ENCODE measurements around the gene AVP. TPM values are rescaled to one million over a fixed set of nuclear protein-coding genes. Genes with fewer than 3 reads are reported as not detected.

Gene AVP
- polyA plus RNA-seq, 1 donor (not counting 4 experiments of a cell fraction or from before 2014, with no cell fraction given): not detected

DNA sequence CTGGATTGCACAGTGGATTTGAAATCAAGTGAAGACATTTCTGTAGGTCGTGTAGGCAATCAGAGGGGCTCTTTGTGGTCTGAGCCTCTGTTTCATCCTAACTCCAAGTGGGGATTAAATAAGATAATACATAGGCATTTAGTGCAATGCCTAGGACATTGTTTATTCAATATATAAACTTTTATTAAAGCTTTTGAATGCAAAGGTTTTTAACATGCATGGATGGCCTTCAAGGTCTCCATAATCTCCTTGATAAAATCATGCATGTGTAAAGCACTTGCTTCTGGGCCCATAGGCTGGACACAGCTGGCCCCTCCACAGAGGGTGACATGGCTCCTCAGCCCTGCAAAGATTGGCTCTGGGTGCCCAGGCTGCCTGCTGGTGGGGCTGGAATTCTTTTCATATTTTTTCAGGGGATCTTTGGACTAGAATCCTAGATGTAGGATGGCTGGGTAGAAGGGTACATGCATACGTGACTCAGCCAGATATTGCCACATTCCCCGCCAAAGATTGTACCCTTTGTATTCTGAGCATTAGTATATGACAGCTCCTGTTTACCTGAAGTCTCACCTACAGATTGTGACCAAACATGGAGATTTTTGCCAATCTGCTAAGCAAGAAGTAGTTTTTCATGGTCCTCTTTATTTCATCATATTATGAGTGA, 19.0 kb upstream of the AVP start:
- H4K20me1 ChIP-seq (ENCODE audit: control insufficient read depth, extremely low read depth, insufficient read depth, low read length): peaks cover 4% of the 10 kb centered on the region
- FAIRE-seq (no peak), DNase-seq (ENCODE audit: low read depth, low spot score) (no peak)
- H3K79me2 ChIP-seq (ENCODE audit: control insufficient read depth, insufficient read depth, low read length): no peaks in the 10 kb centered on the region
- dilution Hi-C loops (cut with MboI; ENCODE audit: extremely low pct_ligation_motif_present, low sequenced_read_pairs): no loop called here
- no peaks in the 10 kb centered on the region for H3K27me3 ChIP-seq (ENCODE audit: control insufficient read depth, extremely low read depth, insufficient read depth, low read length)
- no peaks in the 10 kb centered on the region for H3K9me3 ChIP-seq (ENCODE audit: control insufficient read depth, low read depth, low read length)
- H3K36me3 ChIP-seq (ENCODE audit: control insufficient read depth in 2 of 2, extremely low read depth in 1 of 2, insufficient read depth in 2 of 2, low read length in 2 of 2): peaks cover 0 to 3% of the 10 kb centered on the region in 2 experiments
- no peak overlapping the region for H3K4me2 ChIP-seq (ENCODE audit: control insufficient read depth, extremely low read depth, insufficient read depth, low read depth, low read length)
- H3K27ac ChIP-seq (ENCODE audit: control insufficient read depth, insufficient read depth, low read length): no peak overlapping the region
- no peaks in the 10 kb centered on the region for H3K4me1 ChIP-seq (ENCODE audit: control insufficient read depth, extremely low read depth, insufficient read depth, low read length)
- H3K4me3 ChIP-seq (ENCODE audit: control insufficient read depth in 2 of 3, extremely low read depth in 1 of 3, insufficient read depth in 2 of 3, low read depth in 1 of 3, low read length in 3 of 3): no peak overlapping the region
- TF ChIP-seq EZH2 (IDR thresholded peaks at IDR 0.05; ENCODE audit: low read length): no peak
- TF ChIP-seq, protein P1, sequence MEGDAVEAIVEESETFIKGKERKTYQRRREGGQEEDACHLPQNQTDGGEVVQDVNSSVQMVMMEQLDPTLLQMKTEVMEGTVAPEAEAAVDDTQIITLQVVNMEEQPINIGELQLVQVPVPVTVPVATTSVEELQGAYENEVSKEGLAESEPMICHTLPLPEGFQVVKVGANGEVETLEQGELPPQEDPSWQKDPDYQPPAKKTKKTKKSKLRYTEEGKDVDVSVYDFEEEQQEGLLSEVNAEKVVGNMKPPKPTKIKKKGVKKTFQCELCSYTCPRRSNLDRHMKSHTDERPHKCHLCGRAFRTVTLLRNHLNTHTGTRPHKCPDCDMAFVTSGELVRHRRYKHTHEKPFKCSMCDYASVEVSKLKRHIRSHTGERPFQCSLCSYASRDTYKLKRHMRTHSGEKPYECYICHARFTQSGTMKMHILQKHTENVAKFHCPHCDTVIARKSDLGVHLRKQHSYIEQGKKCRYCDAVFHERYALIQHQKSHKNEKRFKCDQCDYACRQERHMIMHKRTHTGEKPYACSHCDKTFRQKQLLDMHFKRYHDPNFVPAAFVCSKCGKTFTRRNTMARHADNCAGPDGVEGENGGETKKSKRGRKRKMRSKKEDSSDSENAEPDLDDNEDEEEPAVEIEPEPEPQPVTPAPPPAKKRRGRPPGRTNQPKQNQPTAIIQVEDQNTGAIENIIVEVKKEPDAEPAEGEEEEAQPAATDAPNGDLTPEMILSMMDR (optimal IDR thresholded peaks at IDR 0.05 in 1 of 3, IDR thresholded peaks at IDR 0.05 in 1 of 3, conservative IDR thresholded peaks at IDR 0.05 in 1 of 3; ENCODE audit: extremely low read depth in 1 of 3, insufficient read depth in 2 of 3, low read length in 3 of 3): no peak
- H3K9ac ChIP-seq (ENCODE audit: control insufficient read depth, extremely low read depth, insufficient read depth, low read length): no peak overlapping the region
- H2AFZ ChIP-seq (ENCODE audit: control insufficient read depth, low read length): no peak overlapping the region
- no peaks in the 10 kb centered on the region for H3K9me1 ChIP-seq (ENCODE audit: control insufficient read depth, extremely low read depth, insufficient read depth, low read length)

DNA sequence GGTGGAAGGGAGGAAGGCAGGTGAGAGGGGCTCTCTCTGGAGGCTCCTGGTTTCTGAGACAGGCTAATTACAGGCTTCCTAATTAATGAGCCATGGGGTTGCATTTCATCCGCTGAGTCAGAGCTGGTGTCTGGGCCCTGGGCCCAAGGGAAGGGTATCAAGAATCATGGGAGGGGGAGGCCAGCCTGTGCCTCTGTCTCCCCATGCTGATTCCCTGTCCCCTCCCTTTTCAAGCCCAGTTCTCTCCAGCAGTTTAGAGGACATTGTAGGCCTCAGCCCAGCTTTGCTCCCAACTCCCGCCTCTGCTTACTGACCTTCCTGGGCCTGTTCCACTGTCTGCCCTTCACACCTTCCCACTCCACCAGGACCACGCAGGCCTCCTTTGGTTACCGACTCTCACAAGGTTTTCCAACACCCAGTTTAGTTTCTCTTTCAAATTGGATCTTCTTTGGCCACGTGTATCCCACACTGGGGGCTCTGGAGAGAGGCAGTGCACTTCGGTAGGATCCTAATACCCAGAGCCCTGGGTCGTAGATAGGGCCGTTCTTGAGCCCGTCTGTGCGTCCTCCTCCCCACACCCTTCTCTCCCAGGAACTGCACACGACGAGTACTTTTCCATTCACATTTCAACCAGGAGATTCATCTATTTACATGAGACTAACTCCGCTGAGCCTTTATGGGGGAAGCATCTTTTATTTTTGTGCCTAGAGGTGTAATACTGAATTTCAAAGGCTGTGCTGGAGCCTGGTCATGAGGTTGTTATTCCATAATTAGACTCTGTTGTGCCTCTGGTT, 18.2 kb upstream of the AVP start:
- DNase-seq (ENCODE audit: low read depth, low spot score) (no peak), FAIRE-seq (no peak)
- TF ChIP-seq, protein P1 (optimal IDR thresholded peaks at IDR 0.05 in 1 of 3, IDR thresholded peaks at IDR 0.05 in 1 of 3, conservative IDR thresholded peaks at IDR 0.05 in 1 of 3; ENCODE audit: extremely low read depth in 1 of 3, insufficient read depth in 2 of 3, low read length in 3 of 3): no peak
- TF ChIP-seq EZH2 (IDR thresholded peaks at IDR 0.05; ENCODE audit: low read length): no peak
- dilution Hi-C loops (cut with MboI; ENCODE audit: extremely low pct_ligation_motif_present, low sequenced_read_pairs): no loop called here
- Histone ChIP-seq H3K4me1 (ENCODE audit: control insufficient read depth, extremely low read depth, insufficient read depth, low read length) (no peaks in the 10 kb centered on the region), H3K9me1 (ENCODE audit: control insufficient read depth, extremely low read depth, insufficient read depth, low read length) (no peaks in the 10 kb centered on the region), H3K79me2 (ENCODE audit: control insufficient read depth, insufficient read depth, low read length) (no peaks in the 10 kb centered on the region), H2AFZ (ENCODE audit: control insufficient read depth, low read length) (no peak overlapping the region), H3K27me3 (ENCODE audit: control insufficient read depth, extremely low read depth, insufficient read depth, low read length) (no peaks in the 10 kb centered on the region), H3K36me3 (ENCODE audit: control insufficient read depth in 2 of 2, extremely low read depth in 1 of 2, insufficient read depth in 2 of 2, low read length in 2 of 2) (no peaks in the 10 kb centered on the region), H3K4me2 (ENCODE audit: control insufficient read depth, extremely low read depth, insufficient read depth, low read depth, low read length) (no peak overlapping the region), H3K4me3 (ENCODE audit: control insufficient read depth in 2 of 3, extremely low read depth in 1 of 3, insufficient read depth in 2 of 3, low read depth in 1 of 3, low read length in 3 of 3) (no peak overlapping the region), H3K9ac (ENCODE audit: control insufficient read depth, extremely low read depth, insufficient read depth, low read length) (no peak overlapping the region), H3K27ac (ENCODE audit: control insufficient read depth, insufficient read depth, low read length) (no peak overlapping the region), H4K20me1 (ENCODE audit: control insufficient read depth, extremely low read depth, insufficient read depth, low read length) (peaks cover 4% of the 10 kb centered on the region), H3K9me3 (ENCODE audit: control insufficient read depth, low read depth, low read length) (no peaks in the 10 kb centered on the region)

Measured in keratinocyte (primary cell).